NCI-H1436 (cell line): ENCODE measurements around the gene SLC47A2.

ENCODE experiments used
- DNase-seq: peaks from one replicate; lab custom pipeline; 2025; lab: John Stamatoyannopoulos, UW

SLC47A2 gene

DNA sequence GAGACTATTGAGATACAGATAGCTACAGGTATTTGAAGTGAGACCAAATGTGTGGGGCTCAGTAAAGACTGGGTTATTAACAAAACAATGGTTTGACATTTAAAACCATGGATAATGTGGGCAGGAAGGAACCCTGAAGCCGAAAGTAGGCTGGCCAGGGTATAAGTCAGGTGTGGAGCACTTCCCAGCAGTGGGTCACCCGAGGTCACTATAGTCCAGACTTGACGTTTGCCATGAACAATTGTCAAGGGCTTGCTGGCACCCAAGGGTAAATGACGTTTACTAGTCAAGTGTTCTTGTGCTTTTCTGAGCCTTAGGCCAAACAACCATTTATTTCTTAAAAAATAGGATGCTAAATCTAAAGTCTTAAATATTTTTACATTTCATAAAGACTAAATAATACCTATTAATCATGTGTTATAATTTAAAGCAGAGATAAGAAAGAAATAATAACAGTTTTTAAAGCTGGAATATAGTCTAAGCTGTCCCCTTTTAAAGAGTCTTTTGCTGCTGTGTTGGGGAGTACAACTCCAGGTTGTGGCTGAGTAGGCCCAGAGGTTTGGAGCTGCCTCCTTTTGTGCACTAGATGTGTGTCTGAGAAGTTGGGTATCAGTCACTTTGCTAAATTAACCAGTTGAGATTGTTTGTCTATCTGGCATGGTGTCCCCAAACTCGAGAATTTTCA lies 52.1 kb downstream of the SLC47A2 start:
- DNase-seq = no peak

DNA sequence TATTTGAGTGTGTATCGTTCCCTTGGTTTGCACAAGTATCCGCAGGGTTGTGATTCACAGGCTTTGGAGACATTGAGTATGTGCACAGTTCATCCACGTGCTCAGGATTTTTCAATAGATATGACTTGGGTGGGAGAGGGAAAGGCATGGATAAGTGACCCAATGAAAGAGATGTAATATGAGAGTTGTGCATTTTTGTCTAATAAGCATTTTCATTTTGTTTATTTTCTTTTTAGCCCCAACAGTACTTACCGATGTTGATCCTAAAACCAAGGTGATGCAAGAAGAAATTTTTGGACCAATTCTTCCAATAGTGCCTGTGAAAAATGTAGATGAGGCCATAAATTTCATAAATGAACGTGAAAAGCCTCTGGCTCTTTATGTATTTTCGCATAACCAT lies 53.3 kb downstream of the SLC47A2 start:
- DNase-seq = no peak

DNA sequence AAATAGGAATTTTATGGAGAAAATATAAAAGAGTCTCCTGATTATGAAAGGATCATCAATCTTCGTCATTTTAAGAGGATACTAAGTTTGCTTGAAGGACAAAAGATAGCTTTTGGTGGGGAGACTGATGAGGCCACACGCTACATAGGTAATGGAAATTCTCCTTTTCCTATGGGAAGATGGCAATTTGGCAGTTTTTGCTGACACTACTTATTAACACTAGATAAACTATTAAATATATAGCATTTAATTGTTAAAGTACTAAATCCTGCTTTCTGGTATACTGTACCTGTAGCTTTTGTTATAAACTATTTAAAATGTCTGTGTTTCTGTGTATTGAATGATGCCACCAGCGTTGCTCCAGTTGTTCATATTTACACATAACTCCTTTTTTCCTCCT lies 55.3 kb downstream of the SLC47A2 start:
- DNase-seq = no peak

DNA sequence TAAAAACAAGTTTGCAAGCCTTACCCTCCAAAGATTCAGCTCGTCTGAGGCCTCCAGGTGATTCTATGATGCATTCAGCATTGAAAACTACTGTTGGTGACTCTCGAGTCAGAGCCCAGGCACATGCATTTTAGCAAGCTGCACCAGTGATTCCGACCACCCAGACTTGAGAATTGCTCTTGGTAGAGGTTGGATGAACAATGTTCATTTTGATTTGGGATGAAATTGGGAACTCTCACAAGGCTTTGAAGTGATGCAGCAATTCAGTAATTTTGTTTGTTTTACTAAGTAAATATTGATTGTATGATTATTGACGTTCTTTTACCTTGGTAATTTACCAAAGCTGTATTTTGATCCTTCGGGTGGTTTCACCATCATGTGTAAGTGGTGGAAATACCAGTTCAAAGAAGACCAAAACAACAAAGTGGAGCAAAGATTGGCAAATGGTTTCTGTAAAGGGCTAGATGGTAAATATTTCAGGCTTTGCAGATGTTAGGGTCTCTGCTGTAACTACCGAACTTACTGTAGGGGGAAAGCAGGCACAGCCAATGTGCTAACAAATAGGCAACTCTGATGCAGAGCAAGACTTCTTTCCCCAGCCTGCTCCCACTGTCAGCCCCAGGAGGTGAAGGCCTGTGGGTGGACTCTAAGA lies 56.0 kb downstream of the SLC47A2 start:
- no peak for DNase-seq

DNA sequence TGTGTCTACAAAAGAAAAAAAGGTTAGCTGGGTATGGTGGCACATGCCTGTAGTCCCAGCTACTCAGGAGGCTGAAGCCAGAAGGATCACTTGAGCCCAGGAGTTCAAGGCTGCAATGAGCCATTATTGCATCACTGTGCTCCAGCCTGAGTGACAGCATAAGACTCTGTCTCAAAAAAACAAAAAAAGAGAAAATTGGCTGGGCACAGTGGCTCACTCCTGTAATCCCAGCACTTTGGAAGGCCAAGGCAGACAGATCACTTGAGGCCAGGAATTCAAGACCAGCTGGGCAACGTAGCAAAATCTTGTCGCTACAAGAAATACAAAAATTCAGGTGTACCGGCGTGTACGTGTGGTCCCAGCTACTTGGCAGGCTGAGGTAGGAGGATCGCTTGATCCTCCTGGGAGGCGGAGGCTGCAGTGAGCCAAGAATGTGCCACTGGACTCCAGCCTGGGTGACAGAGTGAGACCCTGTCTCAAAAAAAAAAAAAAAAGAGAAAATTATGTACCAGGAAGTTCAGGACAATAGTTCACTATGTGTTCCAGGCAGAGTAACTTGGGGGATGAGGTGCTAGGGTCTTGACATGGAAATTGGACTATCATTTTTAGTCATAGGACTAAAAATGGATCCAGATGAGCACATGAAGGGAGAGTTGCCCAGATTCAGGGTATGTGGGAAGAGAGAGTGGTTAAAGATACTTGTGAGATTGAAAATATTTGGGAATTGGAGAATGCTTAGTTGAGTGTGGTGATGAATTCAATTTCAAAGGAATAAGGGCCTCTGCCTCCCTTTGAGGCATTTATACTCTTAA lies 56.8 kb downstream of the SLC47A2 start:
- DNase-seq = no peak

DNA sequence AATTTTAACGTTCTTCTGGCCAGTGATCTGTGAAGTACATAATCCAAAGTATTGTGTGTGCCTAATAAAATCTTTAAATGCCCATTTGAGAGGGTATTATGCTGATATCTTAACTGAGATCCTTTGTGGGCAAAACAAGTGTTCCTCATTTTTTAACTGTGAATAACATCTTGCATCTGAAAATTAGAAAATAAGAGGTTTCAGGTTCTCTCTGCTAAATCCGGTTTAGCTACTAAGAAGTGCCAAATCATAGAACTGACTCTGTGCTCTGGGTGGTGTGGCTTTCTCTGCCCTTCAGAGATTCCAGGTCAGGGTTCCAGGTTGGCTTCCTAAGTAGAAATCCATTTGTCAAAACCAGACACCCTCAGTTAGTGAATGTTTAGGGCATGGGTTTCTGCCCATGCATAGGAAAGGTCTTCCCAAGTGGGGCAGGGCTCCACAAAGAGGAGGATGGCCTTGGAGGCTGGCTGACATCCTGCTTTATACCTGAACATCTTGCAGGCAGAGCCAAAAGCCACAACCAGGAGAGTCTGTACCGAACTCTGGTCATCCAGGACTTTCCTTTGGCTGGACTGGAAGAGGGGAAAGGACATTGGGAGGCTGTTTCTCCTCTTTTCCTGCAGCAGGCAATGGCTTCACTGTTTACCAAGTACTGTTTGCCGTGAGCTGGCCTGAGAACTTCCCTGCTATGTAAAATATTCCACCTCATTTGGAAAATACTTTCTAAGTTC lies 59.4 kb downstream of the SLC47A2 start:
- no peak for DNase-seq

DNA sequence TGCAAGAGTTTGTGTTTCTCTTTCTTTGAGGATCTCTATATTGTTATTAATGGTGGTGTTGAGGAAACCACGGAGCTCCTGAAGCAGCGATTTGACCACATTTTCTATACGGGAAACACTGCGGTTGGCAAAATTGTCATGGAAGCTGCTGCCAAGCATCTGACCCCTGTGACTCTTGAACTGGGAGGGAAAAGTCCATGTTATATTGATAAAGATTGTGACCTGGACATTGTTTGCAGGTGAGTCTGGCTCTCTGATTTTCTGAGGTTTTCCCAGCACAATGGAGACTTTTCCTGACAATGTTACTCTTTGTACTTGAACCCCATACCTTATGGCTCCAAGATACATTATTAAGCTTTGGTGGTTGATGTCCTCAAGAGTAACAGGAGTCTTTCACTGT lies 60.0 kb downstream of the SLC47A2 start:
- DNase-seq = no peak

DNA sequence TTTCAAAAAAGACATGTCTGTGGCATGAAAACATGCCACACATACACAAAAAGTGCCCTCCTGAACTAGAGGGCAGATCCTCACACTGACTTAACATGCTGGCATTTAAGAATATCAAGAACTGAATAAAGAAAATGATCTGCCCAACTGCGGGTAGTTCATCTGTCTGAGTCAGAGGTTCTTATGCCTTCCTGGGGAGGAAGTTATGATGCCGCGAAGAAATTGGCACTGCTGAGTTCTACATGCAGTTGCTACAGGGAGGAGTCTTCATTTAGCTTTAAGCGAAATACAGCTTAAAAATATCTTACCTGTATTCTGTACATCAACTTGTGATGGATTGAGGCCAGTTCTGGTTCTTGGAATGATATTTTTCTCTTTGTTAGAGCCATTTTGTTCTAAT lies 61.5 kb downstream of the SLC47A2 start:
- no peak for DNase-seq

DNA sequence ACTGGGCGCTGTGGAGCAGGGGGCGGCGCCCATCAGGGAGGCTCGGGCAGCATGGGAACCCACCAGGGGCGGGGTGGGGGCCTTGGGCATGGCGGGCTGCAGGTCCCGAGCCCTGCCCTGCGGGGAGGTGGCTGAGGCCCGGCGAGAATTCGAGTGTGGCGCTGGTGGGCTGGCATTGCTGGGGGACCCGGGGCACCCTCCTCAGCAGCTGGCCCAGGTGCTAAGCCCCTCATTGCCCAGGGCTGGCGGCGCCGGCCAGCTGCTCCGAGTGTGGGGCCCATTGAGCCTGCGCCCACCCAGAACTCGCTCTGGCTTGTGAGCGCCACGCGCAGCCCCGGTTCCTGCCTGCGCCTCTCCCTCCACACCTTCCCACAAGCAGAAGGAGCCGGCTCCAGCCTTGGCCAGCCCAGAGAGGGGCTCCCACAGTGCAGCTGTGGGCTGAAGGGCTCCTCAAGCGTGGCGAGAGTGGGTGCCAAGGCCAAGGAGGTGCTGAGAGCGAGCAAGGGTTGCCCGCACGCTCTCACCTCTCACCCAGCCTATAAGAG lies 62.0 kb downstream of the SLC47A2 start:
- no peak for DNase-seq

DNA sequence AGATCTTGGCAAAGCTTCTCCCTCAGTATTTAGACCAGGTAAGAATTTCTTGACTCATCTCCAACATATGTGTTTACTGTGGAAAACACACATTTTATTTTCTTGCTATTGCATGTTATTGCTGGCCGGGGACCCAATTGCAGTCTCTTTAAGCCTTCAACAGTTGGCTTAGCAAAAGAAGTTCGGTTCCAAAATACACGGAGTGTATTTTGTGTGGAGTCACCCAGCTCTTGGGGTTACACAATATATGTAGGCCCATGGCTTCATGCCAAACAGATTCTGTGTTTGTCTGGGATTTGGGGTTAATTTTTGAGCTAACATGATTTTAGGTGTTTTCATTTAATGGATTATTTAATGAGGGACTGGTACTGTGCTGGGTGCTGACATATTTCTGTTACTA lies 63.8 kb downstream of the SLC47A2 start:
- no peak for DNase-seq

DNA sequence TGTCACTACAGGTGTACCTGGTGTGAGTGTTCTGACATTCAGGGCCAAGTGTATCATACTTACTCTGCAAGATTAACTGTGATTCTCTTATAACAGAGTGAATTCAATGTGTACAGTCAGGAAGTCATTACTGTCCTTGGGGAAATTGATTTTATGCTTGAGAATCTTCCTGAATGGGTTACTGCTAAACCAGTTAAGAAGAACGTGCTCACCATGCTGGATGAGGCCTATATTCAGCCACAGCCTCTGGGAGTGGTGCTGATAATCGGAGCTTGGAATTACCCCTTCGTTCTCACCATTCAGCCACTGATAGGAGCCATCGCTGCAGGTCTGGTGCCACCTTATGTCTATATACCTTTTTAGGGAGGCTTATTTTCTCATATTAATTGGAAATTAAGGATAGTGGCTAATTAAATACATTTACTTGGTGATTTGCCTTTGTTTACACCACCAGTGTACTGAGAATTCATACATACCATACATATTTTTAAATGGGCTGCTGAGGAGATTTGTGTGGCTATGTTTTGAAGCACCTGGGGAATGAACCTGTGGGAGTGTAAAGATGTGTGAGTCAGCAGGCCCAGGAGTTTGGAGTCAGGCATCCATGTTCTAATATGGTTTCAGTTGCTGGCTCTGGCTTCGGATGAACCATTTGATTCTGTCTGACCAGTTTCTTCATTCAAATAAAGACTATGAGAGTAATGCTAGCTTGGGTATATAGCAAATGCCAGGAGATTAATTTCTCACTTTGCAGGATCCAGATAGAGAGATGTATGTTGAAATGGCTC lies 64.7 kb downstream of the SLC47A2 start:
- no peak for DNase-seq

DNA sequence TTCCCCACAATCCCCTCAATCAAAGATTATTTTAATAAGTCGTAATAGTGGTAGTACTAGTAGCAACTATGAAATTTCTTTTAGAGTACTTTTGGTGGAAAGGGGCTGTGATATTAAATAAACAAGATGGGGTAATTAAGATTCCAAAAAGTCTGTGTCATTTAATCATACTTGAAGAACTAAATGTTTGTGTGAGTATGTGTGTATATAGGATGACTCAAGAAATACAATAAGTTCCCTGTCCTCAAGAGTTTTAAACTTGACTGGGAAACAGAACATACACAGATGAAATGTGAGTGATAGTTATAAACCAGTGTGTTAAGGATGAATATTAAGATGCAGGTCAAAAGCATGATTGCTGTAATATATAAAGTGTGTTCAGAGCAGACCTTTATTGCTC lies 65.6 kb downstream of the SLC47A2 start:
- no peak for DNase-seq

DNA sequence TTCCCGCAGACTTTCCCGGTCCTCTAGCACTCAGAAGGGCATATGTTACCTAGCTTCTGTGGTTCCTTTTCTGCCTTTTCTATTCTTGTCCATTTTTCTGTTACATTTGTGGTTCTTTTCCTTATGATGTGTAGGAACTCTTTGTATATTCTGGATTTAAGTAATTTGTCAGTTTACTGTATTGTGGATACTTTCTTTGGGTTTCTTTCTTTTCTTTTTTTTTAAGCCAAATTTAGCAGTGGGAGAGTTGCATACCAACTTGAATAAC lies 67.2 kb downstream of the SLC47A2 start:
- no peak for DNase-seq

DNA sequence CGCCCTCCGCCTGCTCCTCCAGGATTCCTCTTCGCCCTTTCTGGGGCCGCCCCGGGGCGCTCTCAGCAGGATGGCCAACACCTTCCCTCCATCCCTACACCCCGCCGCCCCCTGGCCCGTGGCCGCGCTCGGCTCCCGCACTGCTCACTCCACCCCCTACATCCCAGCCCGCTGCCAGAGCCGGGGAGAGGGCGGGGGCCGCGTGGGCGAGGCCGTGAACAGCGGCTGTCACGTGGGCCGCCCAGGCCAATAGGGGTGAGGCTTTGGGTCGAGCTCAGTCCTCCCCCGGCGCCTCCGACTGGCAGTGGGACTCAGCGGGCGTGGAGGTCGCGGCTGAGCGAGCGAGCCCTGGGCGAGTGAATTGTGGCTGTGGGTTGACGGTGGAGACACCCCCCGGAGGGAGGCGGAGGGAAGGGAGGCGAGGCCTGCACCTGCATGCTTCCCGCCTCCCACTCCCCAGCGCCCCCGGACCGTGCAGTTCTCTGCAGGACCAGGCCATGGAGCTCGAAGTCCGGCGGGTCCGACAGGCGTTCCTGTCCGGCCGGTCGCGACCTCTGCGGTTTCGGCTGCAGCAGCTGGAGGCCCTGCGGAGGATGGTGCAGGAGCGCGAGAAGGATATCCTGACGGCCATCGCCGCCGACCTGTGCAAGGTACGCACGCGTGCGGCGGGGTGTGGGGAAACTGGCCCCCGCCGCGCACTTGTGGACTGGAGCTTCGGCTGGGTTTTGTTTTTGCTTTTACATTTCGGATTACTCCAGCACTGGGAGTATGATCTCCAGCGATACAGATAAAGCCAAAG lies 67.7 kb downstream of the SLC47A2 start, which contains the start of gene ALDH3A2:
ALDH3A2 (plus strand) TSS at position 277 of the 799 bp plus-strand sequence; CDS start at position 498, 221 bp downstream.
- peak; percentile 98 for DNase-seq

DNA sequence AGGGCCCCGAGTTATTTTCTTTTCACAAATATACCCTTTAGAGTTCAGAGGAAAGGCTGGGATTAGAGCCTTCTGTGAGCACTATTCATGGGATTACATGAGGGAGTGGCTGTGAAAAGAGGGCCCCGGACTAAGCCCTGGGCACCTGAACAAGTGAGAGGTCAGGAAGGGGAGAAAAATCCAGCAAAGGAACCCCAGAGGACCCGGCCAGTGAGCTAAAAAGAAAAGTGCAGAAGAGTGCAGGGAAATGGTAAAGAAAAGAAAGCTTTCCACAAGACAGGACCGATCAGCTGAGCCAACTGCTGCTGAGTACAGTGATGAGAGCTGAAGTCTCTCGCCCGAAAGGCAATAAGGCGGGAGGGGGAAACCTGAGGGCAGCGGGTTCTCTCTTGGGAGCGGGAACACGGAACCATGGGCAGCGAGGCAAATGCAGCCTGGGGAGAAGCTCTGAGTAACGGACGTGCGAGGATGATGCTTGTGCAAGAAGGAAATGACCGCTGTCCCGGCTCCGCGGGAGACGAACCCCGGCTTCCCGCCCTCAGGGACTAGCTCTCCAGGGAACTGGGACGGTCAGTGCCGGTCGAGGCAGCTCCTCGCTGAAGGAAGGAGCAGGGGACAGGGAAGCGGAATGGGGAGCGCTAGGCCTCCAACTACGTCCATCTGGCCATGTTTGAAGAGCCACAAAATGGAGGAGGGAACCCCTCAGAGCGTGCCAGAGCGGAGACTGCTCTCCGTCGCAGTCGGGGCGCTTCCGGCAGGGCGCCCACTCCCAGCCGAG lies 68.5 kb downstream of the SLC47A2 start:
- peak; percentile 79 for DNase-seq

DNA sequence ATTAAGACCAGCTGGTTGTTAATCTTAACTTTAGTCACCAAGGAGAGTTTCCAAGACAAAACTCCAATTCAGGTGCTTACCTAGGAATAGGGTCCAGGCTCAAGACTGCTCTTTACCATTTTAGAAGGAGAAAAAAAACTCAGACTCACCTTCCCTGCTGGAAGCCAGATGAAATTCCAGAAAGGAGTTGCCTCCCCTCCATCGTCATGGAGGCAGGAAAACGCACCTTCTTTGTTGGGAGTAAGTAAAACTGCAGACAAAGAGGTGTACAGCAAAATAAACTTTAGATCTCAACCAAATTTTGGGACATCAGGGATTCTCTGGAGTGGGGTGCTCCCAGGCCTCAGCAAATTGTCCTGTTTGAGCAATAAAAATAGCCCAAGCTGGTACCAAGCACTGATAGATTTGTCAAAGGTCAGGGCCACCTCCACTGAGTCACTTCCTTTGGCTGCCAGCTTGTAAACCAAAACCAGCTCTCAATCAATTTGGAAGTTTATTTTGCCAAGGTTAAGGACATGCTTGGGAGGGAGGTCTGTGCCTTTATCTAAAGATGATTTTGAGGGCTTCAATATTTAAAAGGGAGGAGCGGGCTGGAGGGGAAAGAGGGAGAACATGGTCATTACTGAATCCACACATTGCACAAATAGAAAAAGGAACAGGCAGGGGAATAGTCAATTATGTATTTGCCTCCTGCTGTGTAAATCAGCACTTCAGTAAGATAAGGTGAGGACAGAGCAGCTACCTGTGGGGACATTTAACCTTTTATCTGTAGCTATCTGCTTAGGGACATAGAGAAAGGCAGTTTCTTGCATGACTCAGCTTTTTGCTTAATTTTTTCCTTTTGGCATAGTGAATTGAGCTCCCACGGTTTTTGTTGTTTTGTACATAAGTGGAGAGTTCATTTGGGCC lies 69.3 kb downstream of the SLC47A2 start:
- DNase-seq = no peak

DNA sequence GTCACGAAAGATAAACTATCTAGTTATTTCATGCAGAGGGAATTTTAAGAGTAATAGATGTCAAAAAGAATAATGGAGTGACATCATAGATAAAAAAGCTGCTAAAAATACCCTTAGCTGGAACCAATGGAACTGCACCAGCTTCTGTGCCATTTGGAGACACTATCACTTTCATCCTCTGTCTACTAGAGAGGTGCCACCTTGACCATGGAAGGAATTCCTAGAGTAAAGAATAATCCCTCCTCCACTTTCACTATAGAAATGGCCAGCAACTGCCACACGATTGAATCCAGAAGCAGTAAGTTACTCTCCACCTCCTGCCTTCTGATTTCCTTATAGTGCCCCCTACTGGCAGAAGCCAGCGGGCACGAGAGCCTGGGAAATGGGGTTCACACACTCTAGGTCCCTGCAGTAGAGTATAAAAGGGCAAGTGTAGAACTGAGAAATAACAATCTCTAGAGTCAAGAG lies 70.6 kb downstream of the SLC47A2 start:
- peak; percentile 39 for DNase-seq

DNA sequence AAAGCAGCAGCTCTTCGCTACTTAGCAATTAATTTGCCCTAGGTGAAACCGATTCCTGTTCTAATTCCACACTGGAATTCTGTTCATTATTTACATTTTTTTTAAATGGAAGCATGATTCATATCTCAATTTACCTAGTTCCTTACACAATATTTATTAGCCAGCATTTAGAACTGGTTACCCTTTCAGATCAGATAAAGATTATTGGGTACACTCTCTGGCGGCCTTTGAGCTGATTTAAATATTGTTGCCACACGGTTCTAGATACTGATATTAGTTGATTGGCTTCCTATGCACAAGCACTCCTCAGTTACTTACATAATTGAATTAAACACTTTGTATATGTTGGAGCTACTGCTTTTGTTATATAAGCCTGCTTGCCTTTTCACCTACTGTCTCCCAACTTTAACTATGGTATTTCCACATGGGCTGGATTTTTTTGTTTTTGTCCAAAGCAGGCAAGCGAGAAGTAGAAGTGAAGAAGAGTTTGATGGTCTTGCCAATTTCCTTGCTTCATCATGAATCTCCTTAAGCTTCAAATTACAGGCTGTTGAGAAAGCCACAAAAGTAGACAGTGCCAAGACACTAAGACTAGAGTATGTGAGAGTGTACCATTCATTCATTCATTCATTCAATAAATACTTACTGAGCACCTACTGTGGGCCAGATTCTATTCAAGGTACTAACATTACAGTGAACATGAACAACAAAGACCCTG lies 71.7 kb downstream of the SLC47A2 start:
- DNase-seq = no peak
